Peyer's patch (tissue), 4 donors: ENCODE measurements around the gene SSR2.

Experiments
- POLR2A ChIP-seq, 2 donors: fragments of 450-650 bp; IDR thresholded peaks; one replicate each; pipeline ENCODE4 v1.5.1; 2017; ENCODE audit warnings: antibody characterized with exemption in 2 of 2, mild to moderate bottlenecking in 2 of 2, moderate library complexity in 2 of 2
- TF ChIP-seq, protein P1 (sequence below), 6 experiments: fragments of 450-650 bp in 4 of 6; fragments of 200-600 bp in 2 of 6; sonication (generic) in 1 of 6; IDR thresholded peaks; one replicate each; pipeline ENCODE4 v1.5.1; 2017 to 2019; ENCODE audit warnings: antibody characterized with exemption in 6 of 6, mild to moderate bottlenecking in 3 of 6, moderate library complexity in 1 of 6

- TF ChIP-seq, protein P1, sequence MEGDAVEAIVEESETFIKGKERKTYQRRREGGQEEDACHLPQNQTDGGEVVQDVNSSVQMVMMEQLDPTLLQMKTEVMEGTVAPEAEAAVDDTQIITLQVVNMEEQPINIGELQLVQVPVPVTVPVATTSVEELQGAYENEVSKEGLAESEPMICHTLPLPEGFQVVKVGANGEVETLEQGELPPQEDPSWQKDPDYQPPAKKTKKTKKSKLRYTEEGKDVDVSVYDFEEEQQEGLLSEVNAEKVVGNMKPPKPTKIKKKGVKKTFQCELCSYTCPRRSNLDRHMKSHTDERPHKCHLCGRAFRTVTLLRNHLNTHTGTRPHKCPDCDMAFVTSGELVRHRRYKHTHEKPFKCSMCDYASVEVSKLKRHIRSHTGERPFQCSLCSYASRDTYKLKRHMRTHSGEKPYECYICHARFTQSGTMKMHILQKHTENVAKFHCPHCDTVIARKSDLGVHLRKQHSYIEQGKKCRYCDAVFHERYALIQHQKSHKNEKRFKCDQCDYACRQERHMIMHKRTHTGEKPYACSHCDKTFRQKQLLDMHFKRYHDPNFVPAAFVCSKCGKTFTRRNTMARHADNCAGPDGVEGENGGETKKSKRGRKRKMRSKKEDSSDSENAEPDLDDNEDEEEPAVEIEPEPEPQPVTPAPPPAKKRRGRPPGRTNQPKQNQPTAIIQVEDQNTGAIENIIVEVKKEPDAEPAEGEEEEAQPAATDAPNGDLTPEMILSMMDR (IDR thresholded peaks at IDR 0.05): no peak
- TF ChIP-seq POLR2A (IDR thresholded peaks at IDR 0.05): no peak
These were observed 30.4 kb upstream of the SSR2 start for GRCh38 chr1:156051011-156051725.
